Activated CD8-positive, alpha-beta memory T cell treated with anti-CD3 and anti-CD28 coated beads for 4 hours (primary cell): ENCODE results near the gene C1orf87.

Experiments
- DNase-seq, 2 donors: peaks; one replicate each; pipeline ENCODE4 v3.0.0-alpha.2; 2020; ENCODE audit warnings: low read depth in 2 of 2

Gene C1orf87, protein sequence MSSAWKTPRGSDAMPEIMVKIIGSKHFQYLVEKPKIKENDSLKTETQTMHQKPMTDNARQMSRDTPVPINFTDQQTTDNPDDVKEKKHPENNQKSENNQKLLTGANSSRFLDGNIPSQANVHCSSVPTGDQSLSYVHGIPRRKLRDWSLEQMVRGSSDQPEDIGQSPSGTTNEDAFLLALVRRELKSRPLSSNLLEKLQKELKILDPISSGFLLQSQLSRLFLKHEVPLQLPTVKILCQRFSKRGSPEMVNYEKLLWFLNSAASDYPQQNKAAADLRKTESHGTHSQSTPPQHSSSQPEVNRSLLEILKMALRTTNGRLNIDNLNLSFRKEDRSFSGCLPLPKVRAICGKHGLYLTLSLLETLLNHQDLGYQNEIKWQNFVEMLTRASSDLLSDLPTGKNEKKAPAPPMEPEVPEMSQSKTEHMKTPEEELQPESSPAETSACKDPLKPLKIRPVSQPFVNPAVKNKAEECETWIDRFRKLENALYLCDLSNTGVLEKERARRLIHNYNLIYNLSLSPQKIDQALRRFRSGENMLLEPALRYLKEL

GRCh38 chr1:60073605-60074278, at the start of gene C1orf87:
C1orf87 (minus strand) TSS chr1:60073770; CDS start chr1:60072643, 1,127 bp downstream.
- no peak for DNase-seq

GRCh38 chr1:60118085-60118484, 44.5 kb upstream of the C1orf87 start:
- DNase-seq: no peak

GRCh38 chr1:60114745-60115318, 41.3 kb upstream of the C1orf87 start:
- no peak for DNase-seq

DNA sequence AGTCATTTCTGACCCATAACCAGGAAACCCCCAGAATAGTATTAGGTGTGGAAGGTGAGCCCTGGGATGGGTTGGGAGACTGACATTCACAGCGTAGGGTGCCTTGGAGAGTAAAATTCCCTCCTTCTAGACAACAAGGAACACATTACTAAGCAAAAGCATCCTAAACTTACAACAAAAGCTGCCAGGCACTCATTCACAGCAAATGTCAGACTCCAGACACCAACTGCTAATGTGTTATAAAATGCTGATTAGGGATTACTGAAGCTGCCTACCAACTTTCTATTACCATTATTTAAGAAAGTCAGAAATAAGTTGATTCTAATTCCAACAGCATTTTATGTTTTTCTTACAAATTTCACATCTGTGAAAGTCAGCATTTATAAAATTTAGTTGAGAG, 40.0 kb upstream of the C1orf87 start:
- no peak for DNase-seq

DNA sequence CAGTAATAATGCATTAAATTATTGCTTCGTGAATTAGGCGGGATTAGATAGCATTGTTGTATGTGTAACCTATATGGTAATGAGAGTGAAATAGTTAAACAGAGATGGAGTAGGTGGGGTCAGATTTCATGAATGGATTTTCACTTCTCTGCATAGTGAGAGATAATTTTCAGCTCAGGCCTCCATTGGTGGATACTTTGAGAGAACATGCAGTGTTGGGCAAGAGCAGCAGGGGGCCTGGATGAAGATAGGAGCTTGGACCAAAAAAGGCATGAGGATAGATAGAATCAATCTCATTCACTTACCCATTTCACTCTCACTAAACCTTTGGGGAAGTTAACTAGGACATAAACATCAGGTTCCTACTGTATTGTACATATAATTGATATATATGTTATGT, 39.5 kb upstream of the C1orf87 start:
- DNase-seq: no peak

- DNase-seq: no peak
Observed at GRCh38 chr1:60111716-60112115, 38.1 kb upstream of the C1orf87 start.

- DNase-seq: no peak
Observed at GRCh38 chr1:60111118-60111517, 37.5 kb upstream of the C1orf87 start.

DNA sequence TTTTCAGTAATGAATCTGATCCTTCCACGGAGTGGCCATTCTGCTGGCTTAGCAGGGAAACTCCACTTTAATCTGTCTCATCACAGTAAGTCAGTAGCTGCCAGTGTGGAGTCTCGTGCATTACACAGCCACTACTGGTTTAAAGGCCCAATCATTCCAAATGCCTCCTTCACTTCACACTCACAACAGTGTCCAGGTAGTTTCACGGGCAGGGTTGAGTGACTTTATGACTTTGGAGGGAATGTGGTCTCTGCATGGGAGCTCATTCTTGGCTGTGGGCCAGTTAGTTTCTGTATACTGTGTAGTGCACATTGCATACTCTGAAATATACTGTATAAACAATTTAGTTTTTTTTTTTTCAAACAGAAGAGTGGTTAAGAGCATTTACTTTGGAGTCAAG, 34.6 kb upstream of the C1orf87 start:
- DNase-seq: no peak

DNA sequence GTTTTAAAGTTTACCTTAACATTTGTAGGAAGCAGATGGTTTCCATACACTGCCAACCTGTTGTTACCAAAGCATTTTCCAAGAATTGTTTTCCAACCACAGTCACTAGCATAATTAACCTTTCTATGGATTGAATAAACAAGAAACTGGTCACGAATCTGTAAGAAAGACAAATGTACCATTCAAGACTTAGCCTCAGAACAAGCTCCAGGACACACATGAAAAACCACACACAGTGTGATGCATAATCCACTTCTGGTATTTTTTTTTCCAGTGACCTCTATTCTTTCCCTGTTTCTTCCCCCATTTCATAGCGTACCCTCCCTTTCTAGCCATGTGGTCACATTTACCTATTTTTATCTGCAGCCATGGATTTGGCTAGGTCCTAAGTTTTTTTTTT, 29.6 kb upstream of the C1orf87 start:
- DNase-seq: no peak

DNA sequence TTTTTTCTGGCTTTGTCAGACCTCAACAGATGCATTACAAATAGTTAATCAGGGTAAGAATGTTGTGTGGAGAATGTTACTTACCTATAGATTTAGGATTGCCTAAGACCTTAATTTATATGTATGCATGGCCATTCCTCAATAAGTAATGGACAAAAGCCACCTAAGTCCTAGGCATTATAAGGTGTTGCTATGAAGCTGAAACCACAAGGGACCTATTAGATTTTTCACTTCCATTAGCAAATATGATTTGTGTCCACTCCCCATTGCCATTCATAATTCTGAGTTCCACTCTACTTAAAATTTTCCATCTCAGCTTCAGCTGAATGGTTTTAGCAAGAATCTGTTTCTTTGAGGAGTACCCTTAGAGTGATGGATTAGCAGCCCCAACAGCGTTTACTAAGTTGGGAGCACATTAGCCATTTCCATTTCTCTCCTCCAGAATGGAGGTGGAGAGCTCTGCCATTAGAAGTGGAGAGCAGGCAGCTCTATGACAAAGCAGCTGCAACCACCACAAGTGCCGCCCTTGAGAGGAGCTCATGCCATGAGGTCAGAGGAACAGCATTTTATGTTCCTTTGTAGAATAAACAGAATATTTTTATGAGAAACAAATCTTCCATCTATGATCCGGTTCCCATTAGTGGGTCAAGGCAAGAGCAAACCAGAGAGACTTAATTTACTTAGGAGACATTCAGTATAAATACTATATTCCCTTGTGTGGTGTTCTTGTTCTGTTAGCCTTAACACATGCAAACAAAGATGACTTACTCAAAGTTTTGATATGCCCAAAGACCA, 28.9 kb upstream of the C1orf87 start:
- DNase-seq: no peak

- no peak for DNase-seq
Observed at GRCh38 chr1:60101516-60101915, 27.9 kb upstream of the C1orf87 start.

GRCh38 chr1:60091195-60091715, 17.7 kb upstream of the C1orf87 start:
- no peak for DNase-seq

- DNase-seq: no peak
Observed at GRCh38 chr1:60090655-60091054, 17.1 kb upstream of the C1orf87 start.

DNA sequence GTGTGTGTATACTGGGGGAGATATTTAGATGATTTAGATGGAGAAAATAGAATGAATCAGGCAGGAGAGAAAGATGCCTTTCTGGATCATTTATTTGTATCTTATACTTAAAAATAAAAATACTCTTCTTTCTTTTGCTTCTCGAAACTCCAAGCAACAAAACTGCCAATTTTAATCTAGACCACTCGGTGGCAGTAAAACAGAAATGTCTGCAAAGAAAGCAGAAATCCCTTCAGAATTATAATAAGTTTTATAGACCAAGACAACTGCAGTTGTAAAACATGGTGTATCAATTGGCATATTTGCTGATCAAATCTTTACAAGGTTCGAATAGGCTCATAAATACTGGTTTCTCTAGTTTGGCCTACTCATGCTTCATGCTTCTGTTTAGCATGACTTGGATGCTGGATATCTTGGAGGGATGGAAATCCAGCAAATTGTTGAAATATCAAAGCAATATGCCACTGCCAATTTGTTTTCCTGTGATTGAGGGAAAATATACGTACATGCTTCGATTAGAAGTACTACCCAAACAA, 15.1 kb upstream of the C1orf87 start:
- DNase-seq: no peak

DNA sequence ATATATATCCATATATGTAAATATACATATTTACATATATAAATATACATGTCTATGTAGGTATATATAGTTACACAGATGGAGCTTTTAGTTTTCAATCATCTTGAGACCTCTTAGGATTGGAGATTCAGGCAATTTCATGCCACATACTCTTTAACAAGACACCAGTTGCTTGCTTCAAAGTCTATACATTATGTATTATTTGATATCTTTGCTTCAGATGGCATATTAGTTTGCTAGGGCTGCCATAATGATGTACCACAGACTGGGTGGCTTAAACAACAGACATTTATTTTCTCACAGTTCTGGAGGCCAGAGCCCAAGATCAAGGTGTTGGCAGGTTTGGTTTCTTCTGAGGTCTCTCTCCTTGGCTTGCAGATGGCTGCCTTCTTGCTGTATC, 14.1 kb upstream of the C1orf87 start:
- no peak for DNase-seq

DNA sequence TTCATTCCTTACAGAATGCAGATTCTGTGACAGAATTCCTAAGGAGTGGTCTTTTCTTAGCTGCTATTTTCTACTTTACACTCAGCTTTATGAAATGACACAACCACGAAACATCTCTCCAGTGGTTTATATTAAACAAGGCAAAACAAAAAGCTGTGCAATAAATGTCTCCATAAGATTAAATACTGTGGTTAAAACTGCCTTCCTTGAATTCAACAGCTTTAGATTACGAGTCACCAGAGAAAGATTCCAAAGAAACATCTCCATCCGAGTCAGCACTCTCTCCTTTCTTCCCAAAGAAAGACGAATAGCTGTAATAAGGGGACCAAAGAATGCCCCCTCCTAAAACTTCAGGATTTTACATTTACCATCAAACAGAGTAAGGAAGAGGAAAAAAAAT, 4.6 kb upstream of the C1orf87 start:
- DNase-seq: no peak

DNA sequence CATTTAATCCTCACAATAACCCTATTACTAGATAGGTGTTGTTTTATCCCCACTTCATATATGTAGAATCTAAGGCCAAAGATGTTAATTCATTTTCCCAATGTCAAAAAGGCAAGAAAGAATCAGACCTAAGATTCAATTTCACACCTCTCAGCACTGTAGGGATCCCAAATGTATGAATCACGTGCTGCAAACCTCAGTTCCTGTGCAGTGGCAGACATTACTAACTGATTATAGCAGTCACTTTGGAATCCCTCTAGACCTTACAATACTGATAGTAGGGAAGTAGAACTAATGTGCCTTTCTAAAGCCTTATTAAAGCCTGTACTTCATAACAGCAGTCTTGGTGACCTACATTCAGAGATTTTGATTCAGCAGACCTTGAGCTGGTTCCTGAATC, 2.3 kb downstream of the C1orf87 start:
- no peak for DNase-seq

DNA sequence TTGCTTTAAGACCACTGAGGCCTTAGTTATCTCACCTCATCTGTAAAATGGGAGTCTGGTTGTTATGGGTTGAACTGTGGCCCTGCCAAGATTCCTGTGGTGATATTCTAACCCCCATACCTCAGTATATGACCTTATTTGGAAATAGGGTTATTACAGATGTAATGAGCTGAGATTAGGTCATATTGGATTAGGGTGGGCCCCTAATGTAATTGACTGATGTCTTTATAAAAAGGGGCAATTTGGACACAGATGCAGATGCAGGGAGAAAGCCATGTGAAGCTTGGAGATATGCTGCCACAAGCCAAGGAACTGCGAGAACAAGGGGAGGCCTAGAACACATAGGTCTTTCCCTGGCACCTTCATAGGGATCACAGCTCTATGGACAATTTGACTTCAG, 3.9 kb downstream of the C1orf87 start:
- no peak for DNase-seq

- DNase-seq: no peak
Observed at GRCh38 chr1:60068393-60069045, 5.1 kb downstream of the C1orf87 start.

- no peak for DNase-seq
Observed at GRCh38 chr1:60066001-60066400, 7.6 kb downstream of the C1orf87 start.

- DNase-seq: no peak
Observed at GRCh38 chr1:60065199-60065598, 8.4 kb downstream of the C1orf87 start.
